PC-3 (cell line): Measurements from ENCODE around the gene TEX12.

ENCODE experiments used
- CTCF ChIP-seq: fragments of 300-600 bp; sonication (generic); conservative IDR thresholded peaks from 2 replicates; pipeline ENCODE4 v1.5.1; 2017; ENCODE audit warnings: antibody characterized with exemption, low read depth, mild to moderate bottlenecking, low read length
- EZH2 ChIP-seq: fragments of 300-600 bp; sonication (generic); IDR thresholded peaks from one replicate; pipeline ENCODE4 v1.6.1; 2017; ENCODE audit warnings: antibody characterized with exemption, mild to moderate bottlenecking, low read length; ENCODE audit not compliant: unreplicated experiment
- EZH2phosphoT487 ChIP-seq: fragments of 300-600 bp; sonication (generic); IDR thresholded peaks from 2 replicates; pipeline ENCODE4 v1.6.1; 2018; ENCODE audit warnings: mild to moderate bottlenecking, antibody characterized with exemption, low read length, borderline replicate concordance

DNA sequence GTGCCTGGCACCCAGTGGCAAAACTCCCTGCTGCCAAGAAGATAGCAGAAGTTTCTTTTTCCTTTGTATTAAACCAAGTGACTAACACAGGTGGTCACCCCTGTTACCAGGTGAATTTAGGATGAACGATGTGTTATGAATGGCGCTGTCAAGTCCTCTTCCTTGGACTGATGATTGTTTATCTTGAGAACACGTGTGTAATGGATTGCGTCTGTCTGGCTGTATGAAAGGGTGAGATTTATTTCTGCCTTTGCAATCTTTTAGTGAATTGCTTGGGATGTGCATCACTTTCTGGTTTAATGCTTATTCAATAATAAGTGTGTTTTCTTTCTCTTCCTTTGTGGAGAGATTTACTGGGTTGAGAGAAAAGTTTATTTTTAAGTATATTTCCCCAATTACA is 44.0 kb upstream of the TEX12 start:
- TF ChIP-seq CTCF (no peak), EZH2 (no peak), EZH2phosphoT487 (no peak)
